WTC11 (cell line): ENCODE results near the gene GLT6D1. TPM values are rescaled to one million over a fixed set of nuclear protein-coding genes. Genes with fewer than 3 reads are reported as not detected.

Source experiments
- ATAC-seq: fragments of 200-7000 bp; cut with Tn5 transposase; 2 replicates; pipeline ENCODE4 v1.10.0; 2021; ENCODE audit warnings: mild to moderate bottlenecking, moderate library complexity
- CTCF ChIA-PET: fragments of 300-600 bp; sonication (Branson Sonifier 250); formaldehyde crosslinking; loops from one replicate; lab custom pipeline; 2021; ENCODE audit warnings: antibody characterized with exemption; lab: Charles Lee
- POLR2A ChIA-PET: fragments of 350-600 bp; sonication (Branson Sonifier 250); formaldehyde crosslinking; loops from one replicate; lab custom pipeline; 2021; ENCODE audit warnings: antibody characterized with exemption; lab: Charles Lee
- DNase-seq: peaks from one replicate; pipeline ENCODE4 v3.0.0; 2021; ENCODE audit warnings: low spot score
- H3K27ac Mint-ChIP-seq: 2 replicates; pipeline ENCODE4 v1.8.0; 2021; ENCODE audit warnings: mixed read lengths
- H3K27me3 Mint-ChIP-seq: 2 replicates; pipeline ENCODE4 v1.8.0; 2021; ENCODE audit warnings: low read depth, mild to moderate bottlenecking, moderate library complexity, mixed read lengths
- H3K36me3 Mint-ChIP-seq: 2 replicates; pipeline ENCODE4 v1.8.0; 2021; ENCODE audit warnings: mixed read lengths
- H3K4me1 Mint-ChIP-seq: 2 replicates; pipeline ENCODE4 v1.8.0; 2022; ENCODE audit warnings: mixed read lengths
- H3K4me3 Mint-ChIP-seq: 2 replicates; pipeline ENCODE4 v1.8.0; 2021; ENCODE audit warnings: mild to moderate bottlenecking, moderate library complexity, mixed read lengths
- H3K9me3 Mint-ChIP-seq: 2 replicates; pipeline ENCODE4 v1.8.0; 2021; ENCODE audit warnings: mixed read lengths
- GTF2I ChIP-seq: fragments of 250-450 bp; sonication (Bioruptor Pico); conservative IDR thresholded peaks from 2 replicates; pipeline ENCODE4 v1.4.0; 2021; ENCODE audit warnings: mild to moderate bottlenecking
- NR1H2 ChIP-seq: sonication (generic); formaldehyde crosslinking; IDR thresholded peaks from 2 replicates; pipeline ENCODE4 v1.9.0; 2021; ENCODE audit warnings: mild to moderate bottlenecking, moderate library complexity, missing genetic modification reagents
- SMAD3 ChIP-seq: sonication (generic); formaldehyde crosslinking; IDR thresholded peaks from 2 replicates; pipeline ENCODE4 v1.8.0; 2022; ENCODE audit warnings: missing genetic modification reagents, mild to moderate bottlenecking, borderline replicate concordance
- SP1 ChIP-seq: sonication (generic); formaldehyde crosslinking; conservative IDR thresholded peaks from 2 replicates; pipeline ENCODE4 v1.8.1; 2022; ENCODE audit warnings: missing genetic modification reagents
- TP53 ChIP-seq: sonication (generic); formaldehyde crosslinking; IDR thresholded peaks from 2 replicates; pipeline ENCODE4 v1.8.1; 2023; ENCODE audit warnings: mild to moderate bottlenecking, missing genetic modification reagents
- ZBTB21 ChIP-seq: sonication (generic); formaldehyde crosslinking; IDR thresholded peaks from 2 replicates; pipeline ENCODE4 v1.8.1; 2023; ENCODE audit warnings: mild to moderate bottlenecking, missing genetic modification reagents, borderline replicate concordance
- ZNF138 ChIP-seq: sonication (generic); formaldehyde crosslinking; conservative IDR thresholded peaks from 2 replicates; pipeline ENCODE4 v1.8.1; 2022; ENCODE audit warnings: mild to moderate bottlenecking, moderate library complexity, missing genetic modification reagents
- ZNF396 ChIP-seq: fragments of 250-450 bp; sonication (Bioruptor Pico); IDR thresholded peaks from 2 replicates; pipeline ENCODE4 v1.8.0; 2021; ENCODE audit warnings: mild to moderate bottlenecking, moderate library complexity, borderline replicate concordance
- total RNA-seq: library from RNA; stranded (reverse); gene quantifications from 3 replicates; pipeline ENCODE4 v1.2.3, GENCODE V29; 2021
- TF ChIP-seq, protein P1 (sequence below): sonication (generic); formaldehyde crosslinking; conservative IDR thresholded peaks from 2 replicates; pipeline ENCODE4 v1.8.1; 2022; ENCODE audit warnings: mild to moderate bottlenecking, missing genetic modification reagents
- TF ChIP-seq, protein P2 (sequence below): sonication (generic); formaldehyde crosslinking; IDR thresholded peaks from 2 replicates; pipeline ENCODE4 v1.8.0; 2023; ENCODE audit warnings: mild to moderate bottlenecking, missing genetic modification reagents
- TF ChIP-seq, protein P3 (sequence below): fragments of 250-450 bp; sonication (Bioruptor Pico); IDR thresholded peaks from 2 replicates; pipeline ENCODE4 v1.9.0; 2021; ENCODE audit warnings: mild to moderate bottlenecking
- TF ChIP-seq, protein P4 (sequence below): sonication (generic); formaldehyde crosslinking; IDR thresholded peaks from 2 replicates; pipeline ENCODE4 v1.8.1; 2022; ENCODE audit warnings: mild to moderate bottlenecking, moderate library complexity, missing genetic modification reagents
- TF ChIP-seq, protein P5 (sequence below): fragments of 250-450 bp; sonication (Bioruptor Pico); IDR thresholded peaks from 2 replicates; pipeline ENCODE4 v1.9.0; 2021; ENCODE audit warnings: moderate library complexity, mild to moderate bottlenecking, inconsistent platforms, borderline replicate concordance
- TF ChIP-seq, protein P6 (sequence below): sonication (generic); formaldehyde crosslinking; IDR thresholded peaks from 2 replicates; pipeline ENCODE4 v1.8.1; 2023; ENCODE audit warnings: mild to moderate bottlenecking, missing genetic modification reagents, borderline replicate concordance

The GLT6D1 gene
- total RNA-seq, 1 experiment from 2014 or later: 0.37 TPM

DNA sequence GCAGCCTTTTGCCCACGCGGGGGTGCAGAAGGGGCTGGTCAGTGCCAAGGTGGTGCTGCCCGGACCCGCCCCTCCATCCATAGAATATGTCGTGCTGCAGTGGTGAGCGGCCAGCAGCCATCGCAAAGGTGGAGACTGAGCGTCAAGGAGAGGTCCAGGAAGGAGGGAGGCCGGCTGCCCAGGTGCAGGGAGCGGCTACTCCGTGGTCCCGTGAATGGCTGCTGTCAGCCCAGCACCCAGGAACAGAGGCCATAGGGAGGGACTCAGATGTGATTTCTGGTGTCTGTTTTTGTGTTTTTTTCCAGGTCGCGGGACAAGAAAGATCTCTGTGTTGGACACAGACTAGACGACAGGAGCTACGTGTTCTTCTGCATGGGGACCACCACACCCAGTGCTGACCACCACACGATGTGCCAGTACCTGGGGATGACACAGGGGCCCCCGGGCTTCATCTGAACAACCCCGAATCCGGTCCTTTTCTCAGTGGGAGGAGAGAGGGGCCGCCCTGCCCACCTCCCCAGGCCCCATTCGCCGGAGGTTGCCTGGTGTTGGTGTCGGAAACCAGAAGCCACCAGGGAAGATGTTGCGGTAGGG is 48.8 kb downstream of the GLT6D1 start:
- POLR2A ChIA-PET: no interaction called here
- H3K4me3 Mint-ChIP-seq: no peak overlapping the region
- peaks cover 17% of the 10 kb centered on the region for H3K9me3 Mint-ChIP-seq
- no peaks in the 10 kb centered on the region for H3K36me3 Mint-ChIP-seq
- TF ChIP-seq, protein P1, sequence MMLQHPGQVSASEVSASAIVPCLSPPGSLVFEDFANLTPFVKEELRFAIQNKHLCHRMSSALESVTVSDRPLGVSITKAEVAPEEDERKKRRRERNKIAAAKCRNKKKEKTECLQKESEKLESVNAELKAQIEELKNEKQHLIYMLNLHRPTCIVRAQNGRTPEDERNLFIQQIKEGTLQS (CRISPR knock-in tag): no peak
- TF ChIP-seq, protein P2, sequence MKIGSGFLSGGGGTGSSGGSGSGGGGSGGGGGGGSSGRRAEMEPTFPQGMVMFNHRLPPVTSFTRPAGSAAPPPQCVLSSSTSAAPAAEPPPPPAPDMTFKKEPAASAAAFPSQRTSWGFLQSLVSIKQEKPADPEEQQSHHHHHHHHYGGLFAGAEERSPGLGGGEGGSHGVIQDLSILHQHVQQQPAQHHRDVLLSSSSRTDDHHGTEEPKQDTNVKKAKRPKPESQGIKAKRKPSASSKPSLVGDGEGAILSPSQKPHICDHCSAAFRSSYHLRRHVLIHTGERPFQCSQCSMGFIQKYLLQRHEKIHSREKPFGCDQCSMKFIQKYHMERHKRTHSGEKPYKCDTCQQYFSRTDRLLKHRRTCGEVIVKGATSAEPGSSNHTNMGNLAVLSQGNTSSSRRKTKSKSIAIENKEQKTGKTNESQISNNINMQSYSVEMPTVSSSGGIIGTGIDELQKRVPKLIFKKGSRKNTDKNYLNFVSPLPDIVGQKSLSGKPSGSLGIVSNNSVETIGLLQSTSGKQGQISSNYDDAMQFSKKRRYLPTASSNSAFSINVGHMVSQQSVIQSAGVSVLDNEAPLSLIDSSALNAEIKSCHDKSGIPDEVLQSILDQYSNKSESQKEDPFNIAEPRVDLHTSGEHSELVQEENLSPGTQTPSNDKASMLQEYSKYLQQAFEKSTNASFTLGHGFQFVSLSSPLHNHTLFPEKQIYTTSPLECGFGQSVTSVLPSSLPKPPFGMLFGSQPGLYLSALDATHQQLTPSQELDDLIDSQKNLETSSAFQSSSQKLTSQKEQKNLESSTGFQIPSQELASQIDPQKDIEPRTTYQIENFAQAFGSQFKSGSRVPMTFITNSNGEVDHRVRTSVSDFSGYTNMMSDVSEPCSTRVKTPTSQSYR (CRISPR knock-in tag): no peak
- TF ChIP-seq TP53 (CRISPR knock-in tag): no peak
- TF ChIP-seq, protein P3, sequence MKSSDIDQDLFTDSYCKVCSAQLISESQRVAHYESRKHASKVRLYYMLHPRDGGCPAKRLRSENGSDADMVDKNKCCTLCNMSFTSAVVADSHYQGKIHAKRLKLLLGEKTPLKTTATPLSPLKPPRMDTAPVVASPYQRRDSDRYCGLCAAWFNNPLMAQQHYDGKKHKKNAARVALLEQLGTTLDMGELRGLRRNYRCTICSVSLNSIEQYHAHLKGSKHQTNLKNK (CRISPR knock-in tag): no peak
- TF ChIP-seq ZNF138 (CRISPR knock-in tag): no peak
- TF ChIP-seq GTF2I (CRISPR knock-in tag): no peak
- TF ChIP-seq NR1H2 (CRISPR knock-in tag): no peak
- no peak for TF ChIP-seq ZBTB21 (CRISPR knock-in tag)
- no peak for TF ChIP-seq ZNF396 (CRISPR knock-in tag)
- TF ChIP-seq, protein P4, sequence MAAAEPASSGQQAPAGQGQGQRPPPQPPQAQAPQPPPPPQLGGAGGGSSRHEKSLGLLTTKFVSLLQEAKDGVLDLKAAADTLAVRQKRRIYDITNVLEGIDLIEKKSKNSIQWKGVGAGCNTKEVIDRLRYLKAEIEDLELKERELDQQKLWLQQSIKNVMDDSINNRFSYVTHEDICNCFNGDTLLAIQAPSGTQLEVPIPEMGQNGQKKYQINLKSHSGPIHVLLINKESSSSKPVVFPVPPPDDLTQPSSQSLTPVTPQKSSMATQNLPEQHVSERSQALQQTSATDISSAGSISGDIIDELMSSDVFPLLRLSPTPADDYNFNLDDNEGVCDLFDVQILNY (CRISPR knock-in tag): no peak
- TF ChIP-seq, protein P5, sequence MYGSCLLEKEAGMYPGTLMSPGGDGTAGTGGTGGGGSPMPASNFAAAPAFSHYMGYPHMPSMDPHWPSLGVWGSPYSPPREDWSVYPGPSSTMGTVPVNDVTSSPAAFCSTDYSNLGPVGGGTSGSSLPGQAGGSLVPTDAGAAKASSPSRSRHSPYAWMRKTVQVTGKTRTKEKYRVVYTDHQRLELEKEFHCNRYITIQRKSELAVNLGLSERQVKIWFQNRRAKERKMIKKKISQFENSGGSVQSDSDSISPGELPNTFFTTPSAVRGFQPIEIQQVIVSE (CRISPR knock-in tag): no peak
- TF ChIP-seq, protein P6, sequence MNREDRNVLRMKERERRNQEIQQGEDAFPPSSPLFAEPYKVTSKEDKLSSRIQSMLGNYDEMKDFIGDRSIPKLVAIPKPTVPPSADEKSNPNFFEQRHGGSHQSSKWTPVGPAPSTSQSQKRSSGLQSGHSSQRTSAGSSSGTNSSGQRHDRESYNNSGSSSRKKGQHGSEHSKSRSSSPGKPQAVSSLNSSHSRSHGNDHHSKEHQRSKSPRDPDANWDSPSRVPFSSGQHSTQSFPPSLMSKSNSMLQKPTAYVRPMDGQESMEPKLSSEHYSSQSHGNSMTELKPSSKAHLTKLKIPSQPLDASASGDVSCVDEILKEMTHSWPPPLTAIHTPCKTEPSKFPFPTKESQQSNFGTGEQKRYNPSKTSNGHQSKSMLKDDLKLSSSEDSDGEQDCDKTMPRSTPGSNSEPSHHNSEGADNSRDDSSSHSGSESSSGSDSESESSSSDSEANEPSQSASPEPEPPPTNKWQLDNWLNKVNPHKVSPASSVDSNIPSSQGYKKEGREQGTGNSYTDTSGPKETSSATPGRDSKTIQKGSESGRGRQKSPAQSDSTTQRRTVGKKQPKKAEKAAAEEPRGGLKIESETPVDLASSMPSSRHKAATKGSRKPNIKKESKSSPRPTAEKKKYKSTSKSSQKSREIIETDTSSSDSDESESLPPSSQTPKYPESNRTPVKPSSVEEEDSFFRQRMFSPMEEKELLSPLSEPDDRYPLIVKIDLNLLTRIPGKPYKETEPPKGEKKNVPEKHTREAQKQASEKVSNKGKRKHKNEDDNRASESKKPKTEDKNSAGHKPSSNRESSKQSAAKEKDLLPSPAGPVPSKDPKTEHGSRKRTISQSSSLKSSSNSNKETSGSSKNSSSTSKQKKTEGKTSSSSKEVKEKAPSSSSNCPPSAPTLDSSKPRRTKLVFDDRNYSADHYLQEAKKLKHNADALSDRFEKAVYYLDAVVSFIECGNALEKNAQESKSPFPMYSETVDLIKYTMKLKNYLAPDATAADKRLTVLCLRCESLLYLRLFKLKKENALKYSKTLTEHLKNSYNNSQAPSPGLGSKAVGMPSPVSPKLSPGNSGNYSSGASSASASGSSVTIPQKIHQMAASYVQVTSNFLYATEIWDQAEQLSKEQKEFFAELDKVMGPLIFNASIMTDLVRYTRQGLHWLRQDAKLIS (CRISPR knock-in tag): no peak
- TF ChIP-seq SP1 (CRISPR knock-in tag): no peak
- no peak for TF ChIP-seq SMAD3
- no peaks in the 10 kb centered on the region for H3K27me3 Mint-ChIP-seq
- CTCF ChIA-PET: no interaction called here
- no peak overlapping the region for H3K27ac Mint-ChIP-seq
- no peak for DNase-seq
- ATAC-seq: no peak
- H3K4me1 Mint-ChIP-seq: no peaks in the 10 kb centered on the region
